ENCODE measurements around the gene BCAR3.

DNA sequence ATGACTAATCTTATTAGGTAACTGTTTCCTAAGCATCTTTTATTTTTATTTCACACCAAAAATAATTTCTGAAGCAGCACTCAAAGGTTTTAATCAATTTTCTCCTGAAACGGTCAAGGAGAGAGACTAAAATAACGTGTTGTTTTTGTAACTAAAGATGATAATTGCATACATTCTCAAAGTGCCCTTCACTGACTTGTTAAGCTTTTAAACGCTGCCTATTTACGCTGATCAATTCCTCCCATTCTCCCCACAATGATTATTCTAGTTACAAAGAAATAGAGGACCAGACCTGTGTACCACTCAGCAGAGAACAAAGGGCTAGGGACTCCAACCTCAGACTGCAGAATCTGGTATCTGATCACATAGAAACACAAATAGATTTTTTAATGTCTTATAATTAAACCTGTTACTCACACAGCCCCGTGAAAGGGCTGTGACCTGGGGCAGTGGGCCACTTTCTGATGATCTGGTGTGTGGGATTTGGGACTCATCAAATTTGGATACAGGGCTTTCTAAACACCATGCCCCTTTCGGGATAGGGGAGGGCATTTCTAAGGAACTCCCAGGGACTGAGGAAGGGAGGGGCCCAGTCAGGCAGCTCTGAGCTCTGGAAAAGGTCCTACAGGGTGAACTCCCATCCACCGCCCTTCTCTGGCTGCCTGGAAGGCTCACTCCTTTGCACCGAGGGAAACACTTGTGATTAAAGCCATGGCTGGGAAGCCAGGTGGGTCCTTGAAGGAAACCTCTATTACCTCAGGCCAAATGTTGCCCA, 65.2 kb downstream of the BCAR3 start:
- TF ChIP-seq, protein P1, sequence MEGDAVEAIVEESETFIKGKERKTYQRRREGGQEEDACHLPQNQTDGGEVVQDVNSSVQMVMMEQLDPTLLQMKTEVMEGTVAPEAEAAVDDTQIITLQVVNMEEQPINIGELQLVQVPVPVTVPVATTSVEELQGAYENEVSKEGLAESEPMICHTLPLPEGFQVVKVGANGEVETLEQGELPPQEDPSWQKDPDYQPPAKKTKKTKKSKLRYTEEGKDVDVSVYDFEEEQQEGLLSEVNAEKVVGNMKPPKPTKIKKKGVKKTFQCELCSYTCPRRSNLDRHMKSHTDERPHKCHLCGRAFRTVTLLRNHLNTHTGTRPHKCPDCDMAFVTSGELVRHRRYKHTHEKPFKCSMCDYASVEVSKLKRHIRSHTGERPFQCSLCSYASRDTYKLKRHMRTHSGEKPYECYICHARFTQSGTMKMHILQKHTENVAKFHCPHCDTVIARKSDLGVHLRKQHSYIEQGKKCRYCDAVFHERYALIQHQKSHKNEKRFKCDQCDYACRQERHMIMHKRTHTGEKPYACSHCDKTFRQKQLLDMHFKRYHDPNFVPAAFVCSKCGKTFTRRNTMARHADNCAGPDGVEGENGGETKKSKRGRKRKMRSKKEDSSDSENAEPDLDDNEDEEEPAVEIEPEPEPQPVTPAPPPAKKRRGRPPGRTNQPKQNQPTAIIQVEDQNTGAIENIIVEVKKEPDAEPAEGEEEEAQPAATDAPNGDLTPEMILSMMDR (IDR thresholded peaks at IDR 0.05; ENCODE audit: borderline replicate concordance, extremely low read depth, low read length, poor library complexity, severe bottlenecking) = no peak
- TF ChIP-seq EZH2 (IDR thresholded peaks at IDR 0.05; ENCODE audit: borderline replicate concordance, low read depth, low read length, severe bottlenecking) = no peak
